Muscle layer of colon (tissue), 2 donors: ENCODE results near the gene LIPH.
"Not testable (repeated sequence)": the region's sequence is repeated elsewhere in the genome, so short reads cannot be mapped to it uniquely, and the experiment has no call there.

Experiments used
- H3K27ac ChIP-seq: one replicate; pipeline ENCODE4 v1.7.0; 2013; ENCODE audit warnings: low read depth, mild to moderate bottlenecking, low read length, moderate library complexity
- H3K27me3 ChIP-seq, 2 donors: one replicate each; pipeline ENCODE4 v1.7.0; 2013; ENCODE audit warnings: low read length in 2 of 2, mild to moderate bottlenecking in 2 of 2; ENCODE audit not compliant: insufficient read depth in 2 of 2, control insufficient read depth in 1 of 2
- H3K36me3 ChIP-seq: one replicate; pipeline ENCODE4 v1.7.0; 2013; ENCODE audit warnings: mild to moderate bottlenecking, low read length; ENCODE audit not compliant: insufficient read depth
- H3K4me1 ChIP-seq: one replicate; pipeline ENCODE4 v1.7.0; 2013; ENCODE audit warnings: mild to moderate bottlenecking, low read length; ENCODE audit not compliant: insufficient read depth
- H3K4me3 ChIP-seq, 2 donors: one replicate each; pipeline ENCODE4 v1.7.0; 2013; ENCODE audit warnings: low read length in 2 of 2, low read depth in 1 of 2, mild to moderate bottlenecking in 1 of 2, moderate library complexity in 1 of 2
- H3K9ac ChIP-seq: one replicate; pipeline ENCODE4 v1.7.0; 2013; ENCODE audit warnings: low read length
- H3K9me3 ChIP-seq: one replicate; pipeline ENCODE4 v1.7.0; 2013; ENCODE audit warnings: mild to moderate bottlenecking, low read length
- donor health status: abdominal sarcoma.
- donor health status: Adenocarcinoma of cecum.

The LIPH gene

GRCh38 chr3:185572183-185572582, 19.8 kb upstream of the LIPH start:
- no peaks in the 10 kb centered on the region for H3K9me3 ChIP-seq
- H3K27me3 ChIP-seq = no peaks in the 10 kb centered on the region
- no peak overlapping the region for H3K27ac ChIP-seq
- no peaks in the 10 kb centered on the region for H3K4me1 ChIP-seq
- no peak overlapping the region for H3K9ac ChIP-seq
- no peak overlapping the region for H3K4me3 ChIP-seq
- H3K36me3 ChIP-seq = no peaks in the 10 kb centered on the region

- Histone ChIP-seq H3K9ac (no peak overlapping the region), H3K36me3 (no peaks in the 10 kb centered on the region), H3K27me3 (no peaks in the 10 kb centered on the region), H3K4me3 (no peak overlapping the region), H3K9me3 (no peaks in the 10 kb centered on the region), H3K4me1 (no peaks in the 10 kb centered on the region), H3K27ac (no peak overlapping the region)
Measured at GRCh38 chr3:185561958-185562357, 9.6 kb upstream of the LIPH start.

DNA sequence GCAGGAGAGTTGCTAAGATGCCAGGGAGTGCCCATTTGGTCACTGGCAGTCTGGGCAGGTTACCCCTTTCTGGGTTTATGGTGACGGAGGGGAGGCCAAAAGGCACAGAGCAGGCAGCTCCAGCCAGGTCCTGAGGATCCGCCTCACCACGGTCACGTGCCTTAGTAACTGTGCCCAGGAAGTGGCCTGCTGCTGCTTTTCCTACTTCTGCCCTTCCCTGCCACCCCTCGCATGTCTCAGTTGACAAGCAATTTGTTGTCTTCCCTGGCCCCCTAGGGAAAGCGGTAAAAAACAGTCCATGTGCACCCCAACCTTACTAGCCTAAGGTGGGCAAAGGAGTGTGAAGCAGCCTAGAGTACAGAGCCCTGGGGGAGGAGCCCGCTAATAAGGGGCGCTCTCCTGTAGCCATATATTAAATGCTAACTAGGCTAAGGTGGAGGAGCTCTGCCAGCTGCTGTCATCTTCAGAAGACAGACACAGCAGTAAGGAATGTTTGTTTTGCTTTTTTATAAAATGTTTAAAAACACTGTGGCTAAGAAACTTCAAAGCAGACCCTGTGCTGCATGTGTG, 9.1 kb upstream of the LIPH start:
- Histone ChIP-seq H3K4me1 (no peaks in the 10 kb centered on the region), H3K9ac (no peak overlapping the region), H3K27me3 (no peaks in the 10 kb centered on the region), H3K9me3 (no peaks in the 10 kb centered on the region), H3K27ac (no peak overlapping the region), H3K4me3 (no peak overlapping the region), H3K36me3 (no peaks in the 10 kb centered on the region)

GRCh38 chr3:185560676-185561075, 8.3 kb upstream of the LIPH start:
- no peak overlapping the region for H3K4me3 ChIP-seq
- H3K9ac ChIP-seq = no peak overlapping the region
- H3K27me3 ChIP-seq = no peaks in the 10 kb centered on the region
- no peaks in the 10 kb centered on the region for H3K4me1 ChIP-seq
- no peak overlapping the region for H3K27ac ChIP-seq
- no peaks in the 10 kb centered on the region for H3K36me3 ChIP-seq
- H3K9me3 ChIP-seq = no peaks in the 10 kb centered on the region

DNA sequence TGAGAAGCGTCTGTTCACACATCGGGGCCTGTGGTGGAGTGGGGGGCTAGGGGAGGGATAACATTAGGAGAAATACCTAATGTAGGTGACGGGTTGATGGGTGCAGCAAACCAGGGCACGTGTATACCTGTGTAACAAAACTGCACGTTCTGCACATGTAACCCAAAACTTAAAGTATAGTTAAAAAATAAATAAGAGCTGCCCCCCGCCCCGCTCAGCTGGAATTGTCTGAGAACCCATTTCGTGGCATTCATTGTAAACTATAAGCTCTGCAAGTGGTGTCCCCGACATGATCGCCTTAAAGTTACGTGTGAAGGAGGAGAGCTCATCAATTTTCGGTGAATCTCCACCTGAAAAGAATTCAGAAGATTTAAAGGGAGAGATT, 7.3 kb upstream of the LIPH start:
- no peak overlapping the region for H3K4me3 ChIP-seq
- no peaks in the 10 kb centered on the region for H3K36me3 ChIP-seq
- no peak overlapping the region for H3K27ac ChIP-seq
- no peaks in the 10 kb centered on the region for H3K27me3 ChIP-seq
- no peaks in the 10 kb centered on the region for H3K9me3 ChIP-seq
- no peak overlapping the region for H3K9ac ChIP-seq
- no peaks in the 10 kb centered on the region for H3K4me1 ChIP-seq

- Histone ChIP-seq H3K36me3 (no peaks in the 10 kb centered on the region), H3K27ac (no peak overlapping the region), H3K4me3 (no peak overlapping the region), H3K27me3 (no peaks in the 10 kb centered on the region), H3K9ac (no peak overlapping the region), H3K9me3 (no peaks in the 10 kb centered on the region), H3K4me1 (no peaks in the 10 kb centered on the region)
Measured at GRCh38 chr3:185558395-185558794, 6.0 kb upstream of the LIPH start.

GRCh38 chr3:185556640-185557039, 4.3 kb upstream of the LIPH start:
- not testable (repeated sequence) for H3K27ac ChIP-seq, H3K4me1 ChIP-seq, H3K36me3 ChIP-seq, H3K9ac ChIP-seq, H3K9me3 ChIP-seq, H3K27me3 ChIP-seq, H3K4me3 ChIP-seq

DNA sequence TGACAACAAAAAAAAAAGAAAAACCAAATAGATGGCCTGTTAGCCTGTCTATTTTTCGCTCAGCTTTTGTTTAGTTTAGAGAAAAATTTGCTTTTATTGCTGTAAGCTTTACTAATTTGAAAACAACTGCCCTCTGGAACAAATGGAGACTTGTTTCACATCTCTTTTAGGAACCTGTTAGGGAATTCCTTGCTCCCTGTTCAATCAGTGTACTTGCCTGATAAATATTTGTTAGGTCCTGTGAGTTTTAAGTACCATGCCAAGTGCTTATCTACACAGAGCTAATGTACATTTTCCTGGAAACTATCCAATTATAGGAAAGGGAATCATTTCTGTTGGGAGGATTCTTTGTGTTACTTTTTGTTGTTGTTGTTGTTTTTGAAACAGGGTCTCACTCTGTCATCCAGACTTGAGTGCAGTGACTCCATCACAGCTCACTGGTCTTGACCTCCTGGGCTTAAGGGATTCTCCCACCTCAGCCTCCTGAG, 3.5 kb upstream of the LIPH start:
- Histone ChIP-seq H3K36me3 (no peaks in the 10 kb centered on the region), H3K27me3 (no peaks in the 10 kb centered on the region), H3K9me3 (no peaks in the 10 kb centered on the region), H3K4me1 (no peaks in the 10 kb centered on the region), H3K27ac (no peak overlapping the region), H3K4me3 (no peak overlapping the region), H3K9ac (no peak overlapping the region)

DNA sequence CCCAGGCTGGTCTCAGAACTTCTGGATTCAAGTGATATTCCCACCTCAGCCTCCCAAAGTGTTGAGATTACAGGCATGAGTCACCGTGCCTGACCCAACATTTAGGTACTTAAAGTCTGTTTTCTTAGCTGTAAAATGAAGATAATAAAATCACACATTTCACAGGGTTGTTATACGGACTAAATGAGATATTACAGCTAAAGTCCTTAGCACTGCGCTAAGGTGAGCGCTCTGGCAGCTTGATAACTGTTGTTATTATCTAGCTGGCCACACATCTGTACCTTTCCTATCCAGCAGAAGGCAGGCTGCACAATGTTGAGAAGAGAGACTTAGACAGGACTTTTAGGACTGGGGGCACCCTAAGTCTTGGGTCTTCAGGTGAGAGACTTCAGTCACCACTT, 2.7 kb upstream of the LIPH start:
- Histone ChIP-seq H3K9ac (no peak overlapping the region), H3K27me3 (no peaks in the 10 kb centered on the region), H3K27ac (no peak overlapping the region), H3K4me3 (no peak overlapping the region), H3K9me3 (no peaks in the 10 kb centered on the region), H3K36me3 (no peaks in the 10 kb centered on the region), H3K4me1 (no peaks in the 10 kb centered on the region)

GRCh38 chr3:185549651-185550111, 2.7 kb downstream of the LIPH start:
- Histone ChIP-seq H3K27ac (no peak overlapping the region), H3K36me3 (no peaks in the 10 kb centered on the region), H3K9ac (no peak overlapping the region)

GRCh38 chr3:185549122-185549521, 3.3 kb downstream of the LIPH start:
- Histone ChIP-seq H3K36me3 (no peaks in the 10 kb centered on the region), H3K27ac (no peak overlapping the region), H3K4me3 (no peak overlapping the region), H3K9me3 (no peaks in the 10 kb centered on the region), H3K27me3 (no peaks in the 10 kb centered on the region), H3K9ac (no peak overlapping the region), H3K4me1 (no peaks in the 10 kb centered on the region)

More at GRCh38 chr3:185549651-185550111, 2.7 kb downstream of the LIPH start:
- Histone ChIP-seq H3K4me1 (no peaks in the 10 kb centered on the region), H3K9me3 (no peaks in the 10 kb centered on the region), H3K27me3 (no peaks in the 10 kb centered on the region), H3K4me3 (no peak overlapping the region)

DNA sequence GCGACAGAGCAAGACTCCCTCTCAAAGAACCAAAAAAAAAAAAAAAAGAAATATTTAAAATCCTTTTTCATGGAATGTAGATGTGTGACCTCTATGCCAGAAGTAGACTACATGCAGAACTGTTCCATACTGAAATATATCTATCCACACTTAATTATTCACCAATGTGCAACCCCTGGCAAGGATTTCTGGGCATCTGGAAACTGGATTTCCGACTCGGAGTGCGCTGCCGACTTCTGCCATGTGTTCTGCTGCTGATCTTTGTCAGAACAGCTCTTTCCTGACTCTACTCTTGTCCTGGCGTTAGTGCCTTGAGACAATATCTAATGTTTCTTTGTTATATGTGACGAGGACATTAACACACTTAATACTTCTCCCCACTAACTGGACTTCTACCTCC, 11.7 kb downstream of the LIPH start:
- no peaks in the 10 kb centered on the region for H3K27me3 ChIP-seq
- no peaks in the 10 kb centered on the region for H3K4me1 ChIP-seq
- no peaks in the 10 kb centered on the region for H3K9me3 ChIP-seq
- H3K9ac ChIP-seq = no peak overlapping the region
- no peak overlapping the region for H3K27ac ChIP-seq
- H3K36me3 ChIP-seq = no peaks in the 10 kb centered on the region
- H3K4me3 ChIP-seq = no peak overlapping the region
